Activated naive CD4-positive, alpha-beta T cell treated with anti-CD3 and anti-CD28 coated beads, Interleukin-2, amount 50 U/mL, for 72 hours (primary cell): Measurements from ENCODE around the gene MSX1. TPM values are rescaled to one million over a fixed set of nuclear protein-coding genes. Genes with fewer than 3 reads are reported as not detected.

Source experiments
- ATAC-seq, 2 donors: fragments of 150-1000 bp; cut with Tn5 transposase; 2 replicates each; pipeline ENCODE4 v1.10.0; 2021; ENCODE audit warnings: mild to moderate bottlenecking in 2 of 2, moderate library complexity in 2 of 2
- DNase-seq, 2 donors: peaks; one replicate each; pipeline ENCODE4 v3.0.0; 2021 to 2022; ENCODE audit warnings: low spot score in 2 of 2
- H3K27ac Mint-ChIP-seq, 2 donors: one replicate each; pipeline ENCODE4 v1.8.0; 2022; ENCODE audit warnings: mild to moderate bottlenecking in 2 of 2, mixed read lengths in 2 of 2
- H3K36me3 Mint-ChIP-seq, 2 donors: one replicate each; pipeline ENCODE4 v1.8.0; 2022; ENCODE audit warnings: mixed read lengths in 2 of 2
- H3K9me3 Mint-ChIP-seq, 2 donors: one replicate each; pipeline ENCODE4 v1.8.0; 2022; ENCODE audit warnings: mixed read lengths in 2 of 2
- total RNA-seq, 2 donors: library from RNA; stranded (reverse); gene quantifications; one replicate each; pipeline ENCODE4 v1.2.3, GENCODE V29; 2022

The MSX1 gene
- total RNA-seq, 2 donors from 2014 or later: not detected

DNA sequence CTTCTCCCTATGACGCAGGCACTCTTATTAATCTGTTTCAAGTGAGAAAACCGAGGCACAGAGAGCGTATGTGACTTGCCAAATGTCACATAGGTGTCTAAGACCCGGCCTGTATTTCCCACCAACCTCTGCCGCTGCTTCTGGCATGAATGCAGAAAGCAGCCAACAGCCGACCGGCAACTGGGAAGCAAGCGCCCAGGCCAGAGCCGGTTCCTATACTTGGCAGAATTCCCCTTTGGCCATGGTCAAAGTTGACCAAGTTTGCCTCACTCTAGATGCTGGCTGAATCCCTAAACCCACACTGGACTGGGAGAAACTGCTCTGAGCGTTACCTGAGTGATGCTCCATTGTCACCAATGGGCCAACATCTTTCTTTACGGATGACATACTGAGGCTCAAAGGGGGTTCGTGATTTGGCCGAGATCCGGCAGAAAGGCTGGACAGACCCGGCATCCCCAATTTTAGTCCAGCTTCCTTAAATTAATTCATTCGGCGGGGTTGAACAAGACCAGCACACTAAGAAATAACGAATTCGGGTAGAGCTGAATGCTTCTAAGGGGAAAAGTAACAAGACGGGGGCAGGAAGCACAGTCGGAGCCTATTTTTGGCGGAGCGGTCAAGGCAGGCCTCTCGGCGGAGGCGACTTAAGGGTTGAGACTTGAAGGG is 11.2 kb downstream of the MSX1 start:
- Mint-ChIP-seq H3K27ac (peak overlapping the region in 1 of 2 donors; percentile 36), H3K9me3 (no peaks in the 10 kb centered on the region), H3K36me3 (peaks cover 16 to 23% of the 10 kb centered on the region in 2 donors)
- peak in 1 of 2 donors; percentile 16 for DNase-seq
- no peak for ATAC-seq

DNA sequence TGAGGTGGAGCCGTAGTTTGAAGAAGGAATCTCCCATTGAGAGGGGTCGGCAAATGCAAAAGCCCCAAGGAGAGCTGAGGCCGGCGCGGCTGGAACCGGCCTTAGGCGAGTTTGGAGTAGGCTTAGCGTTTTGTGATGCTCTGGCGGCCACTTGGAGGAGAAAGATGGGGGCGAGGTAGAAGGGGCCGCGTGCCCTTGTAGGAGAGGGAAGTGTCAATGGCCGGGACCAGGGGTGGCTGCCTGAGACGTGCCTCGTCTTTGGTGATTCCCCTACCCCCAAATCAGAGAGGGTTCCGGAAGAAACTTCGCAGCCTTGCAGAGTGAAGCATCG is 11.7 kb downstream of the MSX1 start:
- Mint-ChIP-seq H3K27ac (no peak overlapping the region), H3K36me3 (peaks cover 12 to 20% of the 10 kb centered on the region in 2 donors), H3K9me3 (no peaks in the 10 kb centered on the region)
- no peak for ATAC-seq
- peak in 1 of 2 donors; percentile 10 for DNase-seq

DNA sequence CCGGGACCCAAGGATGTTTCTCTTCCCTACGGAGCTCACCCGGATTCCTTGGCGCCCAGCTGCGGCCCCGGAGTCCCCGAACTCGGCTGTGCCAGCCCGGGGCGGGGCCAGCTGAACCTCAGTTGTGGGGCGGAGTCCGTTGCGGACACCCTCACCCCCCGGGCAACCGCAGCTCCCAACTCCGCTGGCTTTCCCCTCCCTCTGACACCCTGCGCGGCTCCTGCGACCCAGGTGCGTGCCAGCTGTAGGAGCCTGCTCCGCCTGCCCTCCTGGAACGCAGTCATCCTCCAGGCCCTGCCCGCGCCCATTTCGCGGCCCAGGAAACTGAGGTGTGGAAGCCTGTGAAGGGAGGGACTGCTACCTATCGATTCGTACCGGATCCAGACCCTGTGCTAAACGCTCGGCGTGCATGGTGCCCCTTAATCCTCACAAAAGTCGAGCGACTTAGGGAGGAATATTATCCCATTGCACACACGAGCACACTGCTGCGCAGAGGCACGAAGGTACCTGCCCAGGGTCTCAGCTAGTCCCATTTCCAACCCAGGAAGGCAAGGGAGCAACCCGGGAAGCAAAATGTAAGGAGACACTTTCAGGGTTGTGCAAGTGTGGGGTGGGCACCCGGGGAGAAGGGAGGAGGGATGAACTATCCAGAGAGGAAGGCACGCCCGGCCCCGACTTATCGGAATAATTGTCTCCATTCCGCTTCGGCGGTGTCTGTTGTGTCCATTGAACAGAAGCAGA is 12.3 kb downstream of the MSX1 start:
- H3K27ac Mint-ChIP-seq: no peak overlapping the region
- no peaks in the 10 kb centered on the region for H3K9me3 Mint-ChIP-seq
- H3K36me3 Mint-ChIP-seq: peaks cover 8 to 16% of the 10 kb centered on the region in 2 donors
- DNase-seq: peak in 1 of 2 donors; percentile 8
- ATAC-seq: no peak

DNA sequence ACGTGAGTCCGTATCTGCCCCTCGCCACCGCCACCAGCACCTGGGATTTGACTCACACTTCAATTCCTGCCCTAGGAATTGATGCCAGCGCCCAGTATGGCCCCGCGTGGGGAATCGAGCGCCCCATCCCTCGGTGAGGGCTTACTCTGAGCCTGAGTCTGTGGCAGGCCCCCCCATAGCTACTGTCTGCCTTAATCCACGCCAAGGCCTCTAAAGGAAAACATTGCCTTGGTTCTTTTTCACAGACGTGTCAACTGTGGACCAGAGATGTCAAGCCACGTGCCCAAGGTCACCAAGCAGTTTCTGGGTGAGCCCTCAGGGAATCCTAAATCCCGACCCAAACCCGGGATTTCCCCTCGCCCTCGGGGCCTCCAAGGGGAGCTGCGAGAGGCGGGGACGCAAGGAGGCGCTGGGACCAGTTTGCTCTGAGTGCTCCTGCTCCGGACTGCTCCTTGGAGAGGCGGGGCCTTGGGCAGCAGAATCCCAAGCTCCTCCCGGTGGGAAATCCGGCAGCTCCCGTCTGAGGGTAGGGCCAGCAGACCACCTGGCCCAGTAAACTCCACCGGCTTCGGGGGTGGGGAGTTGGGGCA is 12.9 kb downstream of the MSX1 start:
- no peak for DNase-seq
- ATAC-seq: no peak
- H3K36me3 Mint-ChIP-seq: peaks cover 8 to 16% of the 10 kb centered on the region in 2 donors
- no peak overlapping the region for H3K27ac Mint-ChIP-seq
- no peaks in the 10 kb centered on the region for H3K9me3 Mint-ChIP-seq

DNA sequence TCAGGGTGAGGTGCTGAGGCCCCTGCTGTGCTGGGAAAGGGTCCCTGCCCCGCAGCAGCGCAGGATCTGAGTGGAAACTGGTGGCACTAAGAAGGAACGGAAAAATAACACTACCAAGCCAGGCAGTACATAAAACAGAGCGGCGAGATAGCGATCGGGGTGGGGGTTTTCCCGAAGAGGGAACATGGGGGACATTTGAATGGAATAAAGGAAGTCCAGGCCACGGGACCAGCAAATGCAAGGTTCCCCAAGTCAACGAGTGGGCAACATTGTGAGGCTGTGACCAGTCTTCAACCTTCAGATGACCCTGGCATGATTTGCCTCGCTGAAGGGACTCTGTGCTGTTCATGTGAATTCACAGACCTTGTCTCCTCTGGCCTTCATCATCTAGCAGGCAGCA is 13.7 kb downstream of the MSX1 start:
- Mint-ChIP-seq H3K36me3 (peaks cover 8 to 16% of the 10 kb centered on the region in 2 donors), H3K9me3 (no peaks in the 10 kb centered on the region), H3K27ac (no peak overlapping the region)
- DNase-seq: no peak
- ATAC-seq: no peak

DNA sequence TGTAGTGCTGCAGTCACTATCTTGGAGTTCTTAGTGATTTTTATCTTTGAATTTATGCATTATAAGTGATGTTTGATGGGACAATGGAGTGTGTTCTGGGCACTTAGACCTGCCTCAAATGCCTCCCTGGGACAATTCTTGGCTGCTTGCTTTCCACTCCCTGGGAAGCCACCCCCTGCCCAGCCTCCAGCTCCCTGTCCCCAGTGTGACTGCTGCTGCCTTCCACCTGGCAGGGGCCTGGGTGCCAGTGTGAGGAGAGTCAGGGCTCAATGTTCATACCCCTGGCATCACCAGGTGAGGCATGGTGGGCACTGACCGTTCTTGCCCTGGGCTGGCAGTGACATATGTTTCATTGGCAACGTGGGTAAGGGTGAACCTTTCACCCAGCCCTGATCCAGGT is 14.8 kb downstream of the MSX1 start:
- DNase-seq (no peak), ATAC-seq (no peak)
- Mint-ChIP-seq H3K27ac (no peak overlapping the region), H3K36me3 (peaks cover 8 to 16% of the 10 kb centered on the region in 2 donors), H3K9me3 (no peaks in the 10 kb centered on the region)

DNA sequence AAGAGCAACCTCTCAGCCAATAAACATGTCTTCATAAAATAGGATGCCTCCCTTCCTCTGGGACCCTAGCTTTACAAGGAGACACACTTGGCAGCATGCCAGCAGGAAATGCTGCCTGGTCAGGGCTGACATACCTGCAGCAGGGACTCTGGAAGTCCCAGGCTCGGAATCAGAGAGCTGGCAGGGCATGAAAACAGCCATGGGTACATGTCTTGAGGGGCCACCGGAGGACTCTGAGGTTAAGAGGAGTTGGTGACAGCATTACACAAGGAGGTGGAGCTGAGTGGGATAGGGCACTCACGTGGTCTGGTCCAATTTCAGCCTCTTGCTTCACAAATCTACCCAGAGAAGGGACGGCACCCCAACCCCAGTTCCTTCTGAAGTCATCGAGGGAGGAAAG is 15.7 kb downstream of the MSX1 start:
- Mint-ChIP-seq H3K27ac (no peak overlapping the region), H3K36me3 (peaks cover 8 to 12% of the 10 kb centered on the region in 2 donors), H3K9me3 (no peaks in the 10 kb centered on the region)
- no peak for DNase-seq
- ATAC-seq: no peak

DNA sequence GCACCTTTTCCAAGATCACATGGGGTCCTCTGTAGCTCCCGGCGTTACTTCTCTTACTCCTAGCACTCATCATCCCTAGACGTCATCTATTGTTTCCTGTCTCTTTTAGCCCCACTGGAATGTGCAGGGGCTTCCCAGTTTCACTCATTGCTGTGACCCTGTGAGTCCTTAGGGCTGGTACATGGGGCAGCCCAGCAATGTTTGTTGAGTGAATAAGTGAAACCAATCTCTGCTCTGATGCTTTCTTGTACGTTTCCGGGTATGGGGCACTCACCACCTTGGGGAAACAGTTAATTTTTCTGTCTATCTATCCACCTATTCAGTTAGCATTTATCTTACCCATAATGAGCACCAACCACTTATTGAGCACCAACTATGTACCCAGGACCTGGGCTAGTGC is 16.1 kb downstream of the MSX1 start:
- no peak overlapping the region for H3K27ac Mint-ChIP-seq
- DNase-seq: no peak
- no peaks in the 10 kb centered on the region for H3K9me3 Mint-ChIP-seq
- no peak for ATAC-seq
- H3K36me3 Mint-ChIP-seq: peaks cover 8% of the 10 kb centered on the region in 2 donors

DNA sequence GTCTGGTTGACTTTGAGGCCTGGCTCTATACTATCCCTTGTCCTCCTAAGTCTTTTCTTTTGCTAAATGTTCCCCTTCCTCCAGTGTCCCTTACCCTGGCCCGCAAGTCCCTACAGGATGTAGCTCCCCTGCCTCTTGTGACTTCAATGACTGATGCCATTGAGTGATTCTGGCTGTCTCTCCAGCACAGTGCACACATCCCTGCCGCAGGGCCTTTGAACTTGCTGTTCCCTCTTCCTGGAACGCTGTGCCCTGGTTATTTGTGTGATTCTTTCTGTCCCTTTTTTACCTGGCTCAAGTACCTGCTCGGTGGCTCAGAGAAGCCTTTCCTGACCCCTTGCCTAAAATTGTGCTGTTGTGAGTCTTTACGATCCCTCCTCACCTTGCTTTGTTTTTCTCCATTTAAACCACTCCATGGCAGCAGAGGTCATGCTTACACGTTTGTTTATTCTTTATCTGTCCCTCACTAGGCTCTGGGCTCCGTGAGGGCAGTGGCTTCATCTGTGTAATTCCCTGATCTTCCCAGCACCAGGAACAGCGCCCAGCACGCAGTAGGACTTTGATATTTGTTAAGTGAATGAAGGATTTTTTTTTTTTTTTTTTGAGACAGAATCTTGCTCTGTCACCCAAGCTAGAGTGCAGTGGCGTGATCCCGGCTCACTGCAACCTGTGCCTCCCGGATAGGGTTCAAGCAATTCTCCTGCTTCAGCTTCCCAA is 17.6 kb downstream of the MSX1 start:
- ATAC-seq: no peak
- Mint-ChIP-seq H3K36me3 (peaks cover 4 to 8% of the 10 kb centered on the region in 2 donors), H3K27ac (no peak overlapping the region), H3K9me3 (no peaks in the 10 kb centered on the region)
- DNase-seq: no peak

DNA sequence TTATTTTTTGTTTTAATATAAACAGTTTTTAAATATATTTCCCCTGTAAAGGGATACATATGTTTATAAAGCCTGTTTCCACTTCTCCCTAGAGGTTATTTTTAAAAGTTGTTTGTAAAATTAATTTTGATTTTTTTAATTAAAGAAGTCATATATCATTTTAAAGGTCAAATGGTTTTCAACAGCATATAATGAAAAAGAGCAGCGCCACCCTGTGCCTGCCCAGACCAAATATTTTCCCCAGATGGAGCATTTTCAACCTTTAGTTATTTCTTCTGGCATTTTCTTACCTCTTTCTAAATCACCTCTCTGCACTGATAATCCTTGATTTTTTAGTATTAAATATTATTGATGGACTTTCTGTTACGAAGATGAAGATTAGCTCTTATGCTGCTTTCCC is 21.0 kb downstream of the MSX1 start:
- DNase-seq (no peak), ATAC-seq (no peak)
- Mint-ChIP-seq H3K9me3 (no peaks in the 10 kb centered on the region), H3K27ac (no peak overlapping the region), H3K36me3 (no peaks in the 10 kb centered on the region)

DNA sequence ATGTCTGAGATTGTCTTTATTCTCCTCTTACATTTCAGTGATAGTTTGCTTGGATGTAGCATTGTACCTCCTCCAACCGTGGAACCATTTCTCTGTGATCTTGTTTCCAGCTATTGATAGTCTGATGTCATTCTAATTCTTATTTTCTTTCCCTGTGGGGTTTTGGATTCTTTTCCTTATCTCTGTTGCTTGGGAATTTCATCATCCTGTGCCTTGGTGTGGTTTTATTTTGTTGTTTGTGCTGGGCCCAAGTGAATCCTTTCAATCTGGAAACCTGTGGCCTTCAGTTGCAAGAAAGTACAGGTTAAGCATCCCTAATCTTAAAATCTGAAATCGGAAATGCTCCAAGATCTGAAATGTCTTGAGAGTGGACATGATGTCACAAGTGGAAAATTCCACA is 22.0 kb downstream of the MSX1 start:
- Mint-ChIP-seq H3K9me3 (no peaks in the 10 kb centered on the region), H3K36me3 (no peaks in the 10 kb centered on the region), H3K27ac (no peak overlapping the region)
- no peak for ATAC-seq
- no peak for DNase-seq

DNA sequence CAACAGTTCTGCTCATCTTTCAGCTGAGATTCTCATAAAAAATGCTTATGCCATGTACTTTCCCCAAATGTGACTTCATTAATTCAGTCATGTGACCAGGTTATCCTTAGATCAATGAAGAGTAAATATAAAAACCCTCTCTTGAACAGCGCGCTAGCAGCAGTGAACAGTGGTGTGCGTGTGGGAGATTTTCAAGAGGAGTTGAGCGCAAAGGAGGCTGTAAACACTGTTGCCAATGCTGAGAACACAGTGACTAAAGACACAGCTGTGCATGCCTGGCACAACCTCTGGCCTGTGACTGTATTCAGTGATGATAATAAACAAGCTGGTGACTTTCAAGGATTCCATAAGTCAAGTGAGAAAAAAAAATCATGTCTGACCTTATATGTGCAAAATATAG is 25.1 kb downstream of the MSX1 start:
- ATAC-seq (no peak), DNase-seq (no peak)
- Mint-ChIP-seq H3K36me3 (no peaks in the 10 kb centered on the region), H3K9me3 (no peaks in the 10 kb centered on the region), H3K27ac (no peak overlapping the region)

DNA sequence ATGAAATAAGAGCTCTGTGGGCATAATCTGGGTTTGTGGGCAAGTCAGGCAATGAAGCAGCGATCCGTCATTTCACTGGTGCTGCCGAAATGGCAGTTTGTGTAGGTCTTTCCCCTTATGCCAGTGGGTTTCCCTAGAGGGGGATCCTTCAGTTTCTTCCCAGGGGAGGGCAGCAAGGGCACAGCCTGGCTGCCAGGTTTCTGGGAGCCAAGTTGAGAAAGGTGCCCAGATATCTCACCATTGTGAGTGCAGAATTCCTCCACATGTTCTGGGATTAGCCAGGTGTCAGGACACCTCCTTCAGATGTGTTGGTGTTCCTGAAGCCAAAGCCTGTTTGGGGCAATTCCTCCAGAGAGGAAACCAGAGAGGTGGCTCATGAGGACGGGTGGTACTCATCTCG is 28.0 kb downstream of the MSX1 start:
- Mint-ChIP-seq H3K9me3 (no peaks in the 10 kb centered on the region), H3K36me3 (no peaks in the 10 kb centered on the region), H3K27ac (peak overlapping the region in 1 of 2 donors; percentile 2)
- DNase-seq (no peak), ATAC-seq (no peak)

DNA sequence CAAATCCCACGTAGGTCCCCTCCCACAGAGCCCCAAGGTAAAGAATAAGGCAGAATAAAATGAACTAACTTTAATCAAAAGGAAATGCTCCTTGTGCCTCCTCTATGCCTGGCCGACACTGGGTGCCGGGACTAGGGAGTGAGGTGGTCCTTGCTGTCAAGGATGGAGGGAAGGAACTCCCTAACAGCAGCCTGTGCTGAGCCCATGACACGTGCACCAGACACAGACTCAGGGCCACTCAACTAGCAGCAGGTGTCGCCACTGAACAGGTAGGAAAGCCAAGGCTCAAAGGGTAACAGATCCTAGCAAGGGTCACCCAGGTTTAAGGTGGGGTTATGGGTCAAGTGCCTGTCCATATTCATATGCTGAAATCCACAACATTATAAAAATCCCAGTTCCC is 29.2 kb downstream of the MSX1 start:
- Mint-ChIP-seq H3K27ac (no peak overlapping the region), H3K9me3 (no peaks in the 10 kb centered on the region), H3K36me3 (no peaks in the 10 kb centered on the region)
- DNase-seq (no peak), ATAC-seq (no peak)

DNA sequence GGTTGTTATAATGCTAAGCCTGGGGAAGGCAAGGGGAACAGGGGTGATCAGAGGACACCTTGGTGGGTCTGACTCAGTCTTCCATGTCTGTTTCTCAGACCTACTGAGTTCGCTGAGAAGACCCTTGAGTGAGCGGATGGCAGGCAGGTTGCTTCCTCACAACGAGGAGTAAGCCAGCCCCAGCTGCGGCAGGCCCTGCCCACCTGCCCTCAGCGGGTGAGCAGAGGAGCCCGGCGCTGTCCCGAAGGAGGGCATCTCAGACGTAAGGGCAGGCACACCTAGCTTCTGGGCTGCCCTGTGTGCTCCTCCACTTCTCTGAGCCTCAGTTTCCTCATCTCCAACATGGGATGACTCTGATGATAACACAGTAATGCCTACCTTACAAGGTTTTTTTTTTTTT is 30.3 kb downstream of the MSX1 start:
- ATAC-seq (no peak), DNase-seq (no peak)
- Mint-ChIP-seq H3K36me3 (no peaks in the 10 kb centered on the region), H3K9me3 (no peaks in the 10 kb centered on the region), H3K27ac (no peak overlapping the region)

DNA sequence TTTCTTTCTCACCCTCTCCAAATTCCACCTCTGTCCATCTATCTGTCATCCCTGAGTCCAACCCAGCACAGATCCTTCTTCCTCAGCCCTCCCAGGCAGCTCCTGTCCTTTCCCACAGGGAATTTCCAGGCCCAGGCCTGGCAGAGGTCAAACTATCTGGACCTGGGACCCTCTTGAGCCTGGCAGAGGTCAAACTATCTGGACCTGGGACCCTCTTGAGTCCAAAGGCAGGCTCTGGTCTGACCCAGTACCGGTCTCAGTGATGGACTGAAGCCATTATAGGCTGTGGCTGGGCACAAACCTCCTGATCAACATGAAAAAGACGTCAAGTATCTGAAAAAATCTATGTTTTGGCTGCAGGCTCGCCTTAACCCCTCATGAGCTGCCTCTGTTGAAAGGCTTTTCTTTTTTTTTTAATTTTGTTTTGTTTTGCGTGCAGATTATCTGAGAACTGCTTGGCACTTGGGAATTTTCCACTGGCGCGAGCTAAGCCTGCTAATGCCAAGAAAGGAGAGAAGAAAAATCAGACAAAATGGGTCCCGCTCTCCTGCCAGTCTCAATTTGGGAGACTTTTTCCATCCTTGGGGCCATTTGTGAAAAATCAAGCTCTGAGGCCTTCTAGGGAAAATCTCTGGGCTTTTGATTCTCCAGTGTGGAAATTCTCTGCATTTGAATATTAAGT is 31.2 kb downstream of the MSX1 start:
- H3K27ac Mint-ChIP-seq: no peak overlapping the region
- no peak for DNase-seq
- ATAC-seq: no peak
- no peaks in the 10 kb centered on the region for H3K36me3 Mint-ChIP-seq
- no peaks in the 10 kb centered on the region for H3K9me3 Mint-ChIP-seq

DNA sequence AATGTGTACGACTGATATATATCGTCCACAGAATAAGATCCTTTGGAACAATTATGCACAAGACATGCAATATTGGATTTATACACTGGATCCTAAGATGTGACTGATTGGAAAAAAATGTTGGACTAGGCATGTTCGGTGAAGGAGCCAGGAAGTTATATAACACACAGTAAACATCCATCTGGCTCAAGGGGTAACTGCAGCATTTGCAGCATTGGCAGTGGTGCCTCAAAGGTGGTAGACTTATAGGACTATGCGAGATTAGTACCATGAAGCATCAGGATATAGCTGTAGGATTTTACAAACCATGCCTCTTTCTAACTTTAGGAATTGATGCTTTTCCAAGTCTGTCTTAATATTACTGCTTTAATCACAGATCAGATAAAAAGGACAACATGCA is 34.3 kb downstream of the MSX1 start:
- DNase-seq (no peak), ATAC-seq (no peak)
- no peaks in the 10 kb centered on the region for H3K9me3 Mint-ChIP-seq
- H3K27ac Mint-ChIP-seq: no peak overlapping the region
- no peaks in the 10 kb centered on the region for H3K36me3 Mint-ChIP-seq
